ENCODE data around the gene NCR2.

DNA sequence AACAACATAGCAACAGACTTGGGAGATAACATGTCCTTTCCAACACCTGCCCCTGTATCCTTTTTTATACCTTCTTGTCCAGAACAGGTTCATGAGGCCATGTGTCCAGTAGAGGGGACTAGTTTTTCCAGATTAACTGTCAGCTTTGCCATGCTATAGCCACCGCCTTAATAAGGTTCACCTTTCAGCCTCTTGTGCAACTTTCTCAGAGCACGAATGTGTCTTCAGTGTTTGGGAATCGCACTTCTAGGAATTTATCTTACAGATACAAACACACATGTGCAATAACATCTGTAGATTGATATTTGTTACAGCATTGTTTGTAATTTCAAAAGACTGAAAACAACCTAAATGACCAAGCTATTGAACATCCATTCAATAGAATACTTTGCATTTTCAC lies 21.4 kb downstream of the NCR2 start:
- TF ChIP-seq TCF12 (IDR thresholded peaks at IDR 0.05) (no peak), POLR2AphosphoS5 (IDR thresholded peaks at IDR 0.05; ENCODE audit: low read depth, low read length) (no peak), EP300 (IDR thresholded peaks at IDR 0.05; ENCODE audit: borderline replicate concordance in 1 of 2, low read depth in 1 of 2, low read length in 1 of 2) (no peak), JUND (IDR thresholded peaks at IDR 0.05) (no peak), EZH2phosphoT487 (IDR thresholded peaks at IDR 0.05; ENCODE audit: borderline replicate concordance, low read depth) (no peak), GABPA (IDR thresholded peaks at IDR 0.05; ENCODE audit: low read depth) (no peak), TAF1 (IDR thresholded peaks at IDR 0.05; ENCODE audit: borderline replicate concordance, low read depth, low read length) (no peak), RFX5 (IDR thresholded peaks at IDR 0.05; ENCODE audit: low read length) (no peak)
- TF ChIP-seq, protein P1, sequence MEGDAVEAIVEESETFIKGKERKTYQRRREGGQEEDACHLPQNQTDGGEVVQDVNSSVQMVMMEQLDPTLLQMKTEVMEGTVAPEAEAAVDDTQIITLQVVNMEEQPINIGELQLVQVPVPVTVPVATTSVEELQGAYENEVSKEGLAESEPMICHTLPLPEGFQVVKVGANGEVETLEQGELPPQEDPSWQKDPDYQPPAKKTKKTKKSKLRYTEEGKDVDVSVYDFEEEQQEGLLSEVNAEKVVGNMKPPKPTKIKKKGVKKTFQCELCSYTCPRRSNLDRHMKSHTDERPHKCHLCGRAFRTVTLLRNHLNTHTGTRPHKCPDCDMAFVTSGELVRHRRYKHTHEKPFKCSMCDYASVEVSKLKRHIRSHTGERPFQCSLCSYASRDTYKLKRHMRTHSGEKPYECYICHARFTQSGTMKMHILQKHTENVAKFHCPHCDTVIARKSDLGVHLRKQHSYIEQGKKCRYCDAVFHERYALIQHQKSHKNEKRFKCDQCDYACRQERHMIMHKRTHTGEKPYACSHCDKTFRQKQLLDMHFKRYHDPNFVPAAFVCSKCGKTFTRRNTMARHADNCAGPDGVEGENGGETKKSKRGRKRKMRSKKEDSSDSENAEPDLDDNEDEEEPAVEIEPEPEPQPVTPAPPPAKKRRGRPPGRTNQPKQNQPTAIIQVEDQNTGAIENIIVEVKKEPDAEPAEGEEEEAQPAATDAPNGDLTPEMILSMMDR (IDR thresholded peaks at IDR 0.05), result no peak
- TF ChIP-seq, protein P2, sequence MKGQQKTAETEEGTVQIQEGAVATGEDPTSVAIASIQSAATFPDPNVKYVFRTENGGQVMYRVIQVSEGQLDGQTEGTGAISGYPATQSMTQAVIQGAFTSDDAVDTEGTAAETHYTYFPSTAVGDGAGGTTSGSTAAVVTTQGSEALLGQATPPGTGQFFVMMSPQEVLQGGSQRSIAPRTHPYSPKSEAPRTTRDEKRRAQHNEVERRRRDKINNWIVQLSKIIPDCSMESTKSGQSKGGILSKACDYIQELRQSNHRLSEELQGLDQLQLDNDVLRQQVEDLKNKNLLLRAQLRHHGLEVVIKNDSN (IDR thresholded peaks at IDR 0.05; ENCODE audit: borderline replicate concordance, low read depth), result no peak
- TF ChIP-seq, protein P3, sequence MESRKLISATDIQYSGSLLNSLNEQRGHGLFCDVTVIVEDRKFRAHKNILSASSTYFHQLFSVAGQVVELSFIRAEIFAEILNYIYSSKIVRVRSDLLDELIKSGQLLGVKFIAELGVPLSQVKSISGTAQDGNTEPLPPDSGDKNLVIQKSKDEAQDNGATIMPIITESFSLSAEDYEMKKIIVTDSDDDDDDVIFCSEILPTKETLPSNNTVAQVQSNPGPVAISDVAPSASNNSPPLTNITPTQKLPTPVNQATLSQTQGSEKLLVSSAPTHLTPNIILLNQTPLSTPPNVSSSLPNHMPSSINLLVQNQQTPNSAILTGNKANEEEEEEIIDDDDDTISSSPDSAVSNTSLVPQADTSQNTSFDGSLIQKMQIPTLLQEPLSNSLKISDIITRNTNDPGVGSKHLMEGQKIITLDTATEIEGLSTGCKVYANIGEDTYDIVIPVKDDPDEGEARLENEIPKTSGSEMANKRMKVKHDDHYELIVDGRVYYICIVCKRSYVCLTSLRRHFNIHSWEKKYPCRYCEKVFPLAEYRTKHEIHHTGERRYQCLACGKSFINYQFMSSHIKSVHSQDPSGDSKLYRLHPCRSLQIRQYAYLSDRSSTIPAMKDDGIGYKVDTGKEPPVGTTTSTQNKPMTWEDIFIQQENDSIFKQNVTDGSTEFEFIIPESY (IDR thresholded peaks at IDR 0.05; ENCODE audit: borderline replicate concordance, low read depth), result no peak
- TF ChIP-seq, protein P4, sequence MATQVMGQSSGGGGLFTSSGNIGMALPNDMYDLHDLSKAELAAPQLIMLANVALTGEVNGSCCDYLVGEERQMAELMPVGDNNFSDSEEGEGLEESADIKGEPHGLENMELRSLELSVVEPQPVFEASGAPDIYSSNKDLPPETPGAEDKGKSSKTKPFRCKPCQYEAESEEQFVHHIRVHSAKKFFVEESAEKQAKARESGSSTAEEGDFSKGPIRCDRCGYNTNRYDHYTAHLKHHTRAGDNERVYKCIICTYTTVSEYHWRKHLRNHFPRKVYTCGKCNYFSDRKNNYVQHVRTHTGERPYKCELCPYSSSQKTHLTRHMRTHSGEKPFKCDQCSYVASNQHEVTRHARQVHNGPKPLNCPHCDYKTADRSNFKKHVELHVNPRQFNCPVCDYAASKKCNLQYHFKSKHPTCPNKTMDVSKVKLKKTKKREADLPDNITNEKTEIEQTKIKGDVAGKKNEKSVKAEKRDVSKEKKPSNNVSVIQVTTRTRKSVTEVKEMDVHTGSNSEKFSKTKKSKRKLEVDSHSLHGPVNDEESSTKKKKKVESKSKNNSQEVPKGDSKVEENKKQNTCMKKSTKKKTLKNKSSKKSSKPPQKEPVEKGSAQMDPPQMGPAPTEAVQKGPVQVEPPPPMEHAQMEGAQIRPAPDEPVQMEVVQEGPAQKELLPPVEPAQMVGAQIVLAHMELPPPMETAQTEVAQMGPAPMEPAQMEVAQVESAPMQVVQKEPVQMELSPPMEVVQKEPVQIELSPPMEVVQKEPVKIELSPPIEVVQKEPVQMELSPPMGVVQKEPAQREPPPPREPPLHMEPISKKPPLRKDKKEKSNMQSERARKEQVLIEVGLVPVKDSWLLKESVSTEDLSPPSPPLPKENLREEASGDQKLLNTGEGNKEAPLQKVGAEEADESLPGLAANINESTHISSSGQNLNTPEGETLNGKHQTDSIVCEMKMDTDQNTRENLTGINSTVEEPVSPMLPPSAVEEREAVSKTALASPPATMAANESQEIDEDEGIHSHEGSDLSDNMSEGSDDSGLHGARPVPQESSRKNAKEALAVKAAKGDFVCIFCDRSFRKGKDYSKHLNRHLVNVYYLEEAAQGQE (IDR thresholded peaks at IDR 0.05; ENCODE audit: low read depth, low read length), result no peak
- TF ChIP-seq, protein P5, sequence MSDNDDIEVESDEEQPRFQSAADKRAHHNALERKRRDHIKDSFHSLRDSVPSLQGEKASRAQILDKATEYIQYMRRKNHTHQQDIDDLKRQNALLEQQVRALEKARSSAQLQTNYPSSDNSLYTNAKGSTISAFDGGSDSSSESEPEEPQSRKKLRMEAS (IDR thresholded peaks at IDR 0.05; ENCODE audit: low read depth), result no peak

Measured in SK-N-SH (cell line).